HG02588 (cell line): ENCODE measurements around the gene MGME1.

Experiments used
- ATAC-seq: cut with Tn5 transposase; IDR thresholded peaks from one replicate; pipeline ENCODE4 v1.9.1; 2021; ENCODE audit warnings: mild to moderate bottlenecking, moderate library complexity; ENCODE audit not compliant: unreplicated experiment

Gene MGME1

GRCh38 chr20:17968366-17969277 lies at the start of gene MGME1, which contains the start of gene SNX5:
TSS of gene MGME1 (plus strand) at chr20:17969018. CDS start at chr20:17969860, 842 bp downstream.
TSS of gene SNX5 (minus strand) at chr20:17968794. CDS start at chr20:17968425, 369 bp downstream.
- peak; percentile 73 for ATAC-seq

- no peak for ATAC-seq
Measured at GRCh38 chr20:17919149-17919548, 49.7 kb upstream of the MGME1 start.

- ATAC-seq, result no peak
Measured at GRCh38 chr20:17921774-17922173, 47.0 kb upstream of the MGME1 start.

GRCh38 chr20:17925141-17925939 lies 43.5 kb upstream of the MGME1 start:
- ATAC-seq, result no peak

GRCh38 chr20:17925940-17926300 lies 42.9 kb upstream of the MGME1 start:
- no peak for ATAC-seq

- no peak for ATAC-seq
Measured at GRCh38 chr20:17928211-17928611, 40.6 kb upstream of the MGME1 start.

GRCh38 chr20:17928633-17929311 lies 40.0 kb upstream of the MGME1 start:
- no peak for ATAC-seq

- ATAC-seq, result no peak
Measured at GRCh38 chr20:17931513-17931912, 37.3 kb upstream of the MGME1 start.

GRCh38 chr20:17932396-17932795 lies 36.4 kb upstream of the MGME1 start:
- ATAC-seq, result no peak

- no peak for ATAC-seq
Measured at GRCh38 chr20:17933121-17933520, 35.7 kb upstream of the MGME1 start.

GRCh38 chr20:17933711-17934110 lies 35.1 kb upstream of the MGME1 start:
- ATAC-seq, result no peak

- ATAC-seq, result no peak
Measured at GRCh38 chr20:17934141-17934862, 34.5 kb upstream of the MGME1 start.

- no peak for ATAC-seq
Measured at GRCh38 chr20:17935186-17935585, 33.6 kb upstream of the MGME1 start.

- no peak for ATAC-seq
Measured at GRCh38 chr20:17935761-17936160, 33.1 kb upstream of the MGME1 start.

- ATAC-seq, result no peak
Measured at GRCh38 chr20:17936286-17936760, 32.5 kb upstream of the MGME1 start.

- ATAC-seq, result no peak
Measured at GRCh38 chr20:17936761-17937732, 31.8 kb upstream of the MGME1 start.

- peak; percentile 65 for ATAC-seq
Measured at GRCh38 chr20:17938871-17939619, 29.8 kb upstream of the MGME1 start.

GRCh38 chr20:17939622-17940223 lies 29.1 kb upstream of the MGME1 start:
- ATAC-seq, result no peak
